NCI-H2029 treated with DMSO at 0.1 percent for 48 hours (cell line): Measurements from ENCODE around the gene THSD4.

Experiments
- DNase-seq: peaks from one replicate; lab custom pipeline; 2025; lab: John Stamatoyannopoulos, UW

The THSD4 gene

DNA sequence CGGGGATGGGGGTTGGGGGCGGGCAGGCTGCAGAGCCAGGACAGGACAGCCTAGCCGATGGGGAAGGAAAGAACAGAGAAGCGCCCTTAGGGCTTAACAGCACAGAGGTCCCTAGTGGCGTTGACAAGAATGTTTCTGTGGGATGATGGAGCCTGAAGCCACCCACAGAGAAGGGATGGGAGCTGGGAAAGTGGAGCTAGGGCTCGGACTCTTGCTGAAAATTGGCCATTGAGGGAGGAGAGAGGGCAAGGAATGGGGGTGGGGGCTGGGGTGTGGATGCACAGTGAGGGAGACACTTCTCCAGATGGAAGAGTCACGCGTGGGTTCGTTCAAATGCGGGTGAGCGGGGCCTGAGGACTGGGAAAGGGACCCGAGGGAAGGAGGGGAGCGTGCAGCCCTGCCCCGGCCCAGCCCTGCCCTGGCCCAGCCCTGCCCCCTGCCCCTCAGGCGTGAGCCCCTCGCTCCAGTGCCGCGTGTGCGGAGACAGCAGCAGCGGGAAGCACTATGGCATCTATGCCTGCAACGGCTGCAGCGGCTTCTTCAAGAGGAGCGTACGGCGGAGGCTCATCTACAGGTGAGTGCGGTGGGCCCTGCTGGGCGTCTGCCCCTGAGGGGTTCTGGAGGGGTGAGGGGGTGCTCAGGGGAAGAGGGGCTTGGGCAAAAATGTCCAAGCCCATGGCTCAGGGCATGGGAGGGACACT, 695.9 kb downstream of the THSD4 start:
- no peak for DNase-seq

- DNase-seq = no peak
These were observed 696.8 kb downstream of the THSD4 start for GRCh38 chr15:71811752-71812735.

- no peak for DNase-seq
These were observed 697.9 kb downstream of the THSD4 start for GRCh38 chr15:71812966-71813722.

GRCh38 chr15:71813723-71814470, 698.6 kb downstream of the THSD4 start:
- no peak for DNase-seq

GRCh38 chr15:71815301-71815700, 700.0 kb downstream of the THSD4 start:
- no peak for DNase-seq

- no peak for DNase-seq
These were observed 702.1 kb downstream of the THSD4 start for GRCh38 chr15:71817351-71817750.

- DNase-seq = no peak
These were observed 704.9 kb downstream of the THSD4 start for GRCh38 chr15:71820127-71820526.

DNA sequence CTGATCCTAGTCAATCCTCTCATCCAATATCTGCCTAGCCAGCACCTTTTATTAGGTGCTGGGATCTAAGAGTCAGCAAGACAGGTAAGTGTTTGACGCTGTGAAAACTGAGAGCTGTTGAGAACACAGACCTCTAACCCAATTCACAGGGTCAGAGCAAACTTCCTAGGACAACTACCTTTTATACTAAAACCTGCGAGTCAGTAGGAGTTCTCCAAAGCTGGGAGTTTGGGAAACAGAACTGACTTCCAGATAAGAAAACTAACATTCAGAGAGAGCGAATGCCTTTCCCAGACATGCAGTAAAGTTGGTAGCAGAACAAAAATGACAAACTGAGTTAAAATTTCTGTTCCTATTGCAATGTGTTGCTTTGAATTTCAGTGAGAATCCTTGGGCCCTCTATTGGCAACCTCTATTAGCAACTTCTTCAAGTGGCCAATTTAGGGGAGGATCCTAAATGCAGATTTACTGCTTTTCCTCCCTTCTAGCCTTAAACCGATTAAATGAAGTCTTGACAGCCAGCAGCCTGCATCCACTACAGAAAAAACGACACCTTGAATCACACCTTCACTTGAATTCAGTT, 706.4 kb downstream of the THSD4 start:
- no peak for DNase-seq

DNA sequence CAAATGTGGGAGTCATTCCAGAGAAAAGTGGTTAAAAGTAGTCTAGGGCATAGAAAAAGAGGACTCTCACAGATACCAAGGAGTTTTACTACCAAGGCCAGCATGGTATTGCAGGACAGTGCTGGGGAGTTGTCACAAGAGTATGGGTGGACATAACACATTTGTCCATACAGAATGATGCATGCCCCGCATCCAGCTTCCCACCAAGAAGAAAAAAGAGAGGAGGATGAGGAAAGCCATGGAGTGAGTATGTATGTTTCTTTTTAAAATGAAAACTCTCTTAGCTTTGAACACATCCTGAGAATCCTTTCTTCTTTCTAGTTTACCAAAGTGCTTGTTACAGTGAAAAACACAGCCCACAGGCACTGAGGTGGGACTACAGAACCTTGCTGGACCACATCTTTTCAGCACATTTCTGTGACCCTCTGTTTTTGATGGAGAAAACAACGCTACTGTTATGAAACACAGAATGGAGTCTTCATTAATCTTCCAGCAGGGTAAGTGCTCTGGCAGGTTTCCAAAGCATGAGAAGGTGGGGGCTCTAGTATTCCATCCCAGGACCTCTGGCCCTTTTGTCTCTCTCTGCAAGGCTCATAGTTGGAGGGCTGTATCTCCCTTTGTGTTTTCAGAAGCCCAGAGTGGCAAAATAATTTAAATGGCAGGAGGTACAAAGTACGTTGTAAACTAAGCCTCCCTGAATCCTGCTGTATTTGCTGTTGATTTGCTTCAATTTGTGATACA, 707.8 kb downstream of the THSD4 start:
- no peak for DNase-seq

DNA sequence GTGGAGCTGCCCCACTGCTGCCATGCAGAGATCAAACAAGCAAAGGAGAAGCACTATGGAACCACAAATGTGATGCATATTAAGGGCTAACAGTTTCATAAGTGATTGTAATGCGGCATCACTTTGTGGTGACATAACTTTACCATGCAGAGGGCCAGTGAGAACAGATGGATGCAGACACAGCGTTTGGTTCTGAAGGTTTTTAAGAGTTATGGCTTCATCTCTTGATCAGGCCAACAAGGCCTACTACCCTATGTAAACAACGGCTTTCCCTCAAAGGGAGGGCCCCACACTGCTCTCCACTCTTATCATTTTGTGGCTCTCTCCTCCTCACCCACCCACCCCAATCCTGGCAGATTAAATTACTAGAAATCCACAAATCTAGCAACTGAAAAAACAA, 708.5 kb downstream of the THSD4 start:
- no peak for DNase-seq

GRCh38 chr15:71825021-71825730, 709.9 kb downstream of the THSD4 start:
- DNase-seq = no peak

DNA sequence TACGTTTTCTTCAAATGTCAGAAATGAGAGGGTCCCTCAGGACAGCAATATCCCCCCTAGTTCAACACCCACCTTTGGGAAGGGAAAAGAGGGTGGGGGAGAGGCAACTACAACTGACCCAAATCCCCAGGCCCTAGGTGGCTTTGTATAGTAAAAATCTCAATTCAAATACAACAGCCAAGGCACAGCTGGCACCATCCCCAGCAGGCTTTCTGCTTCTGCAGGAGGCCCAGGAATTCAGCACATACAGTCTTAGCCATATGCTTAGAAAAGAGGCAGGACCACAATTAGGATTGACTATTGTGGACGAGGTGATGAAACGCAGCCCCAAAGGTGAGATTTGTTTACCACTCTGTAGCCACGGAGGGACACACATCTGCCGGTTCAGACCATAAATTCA, 710.9 kb downstream of the THSD4 start:
- DNase-seq = no peak

DNA sequence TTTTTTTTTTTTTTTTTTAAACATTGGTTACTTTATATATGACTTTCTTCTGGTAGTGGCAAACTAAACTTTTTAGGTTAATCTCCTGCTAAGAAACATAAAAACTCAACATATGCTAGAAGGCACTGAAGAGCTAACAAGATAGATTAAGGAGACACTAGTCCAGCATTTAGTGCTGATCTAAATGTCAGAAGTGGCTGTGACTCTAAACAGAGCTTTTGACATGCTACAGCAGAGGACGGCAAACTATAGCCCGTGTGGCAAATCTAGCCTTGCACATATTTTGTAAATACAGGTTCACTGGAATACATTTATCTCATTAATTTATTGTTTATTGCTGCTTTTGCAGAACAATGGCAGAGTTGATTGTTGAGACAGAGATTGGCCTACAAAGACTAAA, 715.7 kb downstream of the THSD4 start:
- no peak for DNase-seq
